Measurements from ENCODE around the gene GHSR. TPM values are rescaled to one million over a fixed set of nuclear protein-coding genes. Genes with fewer than 3 reads are reported as not detected.

Gene GHSR
- total and polyA plus RNA-seq, 2 of the 8 experiments (the other 6 are each of a cell fraction or from before 2014, with no cell fraction given): not detected

- Histone ChIP-seq H3K9ac (replicated peaks in 1 of 4; ENCODE audit: extremely low read depth in 1 of 4, low read depth in 3 of 4, low read length in 3 of 4) (no peak overlapping the region), H2BK15ac (ENCODE audit: low read length) (no peak overlapping the region), H4K20me1 (replicated peaks in 1 of 2; ENCODE audit: control insufficient read depth in 1 of 2, insufficient read depth in 2 of 2, low read length in 2 of 2) (peaks cover 1 to 17% of the 10 kb centered on the region in 2 experiments), H3K56ac (replicated peaks; ENCODE audit: insufficient read length, low read depth, low read length) (no peak overlapping the region), H3K23me2 (ENCODE audit: low read depth, low read length) (peaks cover 14% of the 10 kb centered on the region), H3K14ac (ENCODE audit: insufficient read length) (no peak overlapping the region), H2BK120ac (replicated peaks; ENCODE audit: low read depth, low read length) (no peak overlapping the region), H3K79me2 (ENCODE audit: control insufficient read depth in 1 of 2, insufficient read depth in 2 of 2, low read length in 2 of 2) (no peaks in the 10 kb centered on the region), H2BK12ac (ENCODE audit: low read depth, low read length) (no peak overlapping the region), H3K36me3 (ENCODE audit: control insufficient read depth in 2 of 4, insufficient read depth in 4 of 4, low read length in 3 of 4) (no peaks in the 10 kb centered on the region), H3K4me2 (ENCODE audit: insufficient read depth in 1 of 2, low read depth in 2 of 2, low read length in 2 of 2) (peak overlapping the region; percentile 78 to 94), H4K91ac (replicated peaks; ENCODE audit: insufficient read length, low read length) (no peak overlapping the region), H3K4me3 (ENCODE audit: extremely low read depth in 1 of 4, insufficient read depth in 2 of 4, low read depth in 3 of 4, low read length in 4 of 4) (peak overlapping the region; percentile 16 to 56 (median 34); a peak in 7 of 8 replicates), H2BK20ac (ENCODE audit: low read length) (no peak overlapping the region), H3K4me1 (replicated peaks in 1 of 4; ENCODE audit: control insufficient read depth in 3 of 4, insufficient read depth in 4 of 4, low read length in 3 of 4) (peaks cover 0 to 23% (median 9%) of the 10 kb centered on the region in 4 experiments; a peak in 5 of 7 replicates), H4K5ac (ENCODE audit: insufficient read length, low read depth, low read length) (no peak overlapping the region), H4K8ac (ENCODE audit: extremely low read depth, insufficient read depth, low read length) (no peak overlapping the region), H3K27me3 (replicated peaks in 1 of 4; ENCODE audit: control insufficient read depth in 3 of 4, extremely low read depth in 1 of 4, insufficient read depth in 3 of 4, low read length in 3 of 4) (peaks cover 28 to 54% (median 41%) of the 10 kb centered on the region in 4 experiments), H3K23ac (ENCODE audit: insufficient read length) (no peak overlapping the region), H3K9me3 (ENCODE audit: insufficient read depth in 2 of 2, low read depth in 1 of 2, low read length in 1 of 2) (no peaks in the 10 kb centered on the region; a peak in 1 of 4 replicates), H3K79me1 (ENCODE audit: low read depth, low read length) (no peaks in the 10 kb centered on the region), H3K18ac (ENCODE audit: extremely low read depth, low read length) (no peak overlapping the region), H2BK5ac (ENCODE audit: low read depth, low read length) (no peak overlapping the region), H3K27ac (ENCODE audit: low read depth, low read length) (no peak overlapping the region), H3K4ac (replicated peaks; ENCODE audit: insufficient read length, low read depth, low read length) (no peak overlapping the region), H2AFZ (ENCODE audit: low read length) (no peak overlapping the region), H2AK5ac (ENCODE audit: low read depth, low read length) (no peak overlapping the region)
- DNase-seq (ENCODE audit: low read depth in 1 of 2, low spot score in 2 of 2): peak in 1 of 2 experiments; percentile 64
- ChIA-PET POLR2A (ENCODE audit: partially characterized antibody) (no interaction called here), CTCF (ENCODE audit: partially characterized antibody) (interaction anchor here (0.8 to 2.7 kb wide), 7 partner anchors 10 to 225 kb away, joined by 3 to 10 read pairs (median 4); no protein-coding TSS in a partner anchor)
- TF ChIP-seq SIX5 (IDR thresholded peaks at IDR 0.05; ENCODE audit: low read depth, low read length) (no peak), SUZ12 (IDR thresholded peaks at IDR 0.05; ENCODE audit: low read length) (peak; percentile 65), EGR1 (IDR thresholded peaks at IDR 0.05; ENCODE audit: borderline replicate concordance, low read depth, low read length) (no peak), EZH2 (IDR thresholded peaks at IDR 0.05; ENCODE audit: low read depth, low read length, severe bottlenecking) (peak; percentile 72), CHD1 (IDR thresholded peaks at IDR 0.05; ENCODE audit: low read depth, low read length) (no peak), TAF1 (IDR thresholded peaks at IDR 0.05; ENCODE audit: low read depth, low read length) (no peak)
- 10% methylated on average over 39 of the region's 43 CpGs; no CpG with 5 or more reads in 1 of the 2 experiments for WGBS, 2 experiments (ENCODE audit: extremely low coverage in 1 of 2, insufficient coverage in 1 of 2, insufficient read length in 1 of 2, insufficient replicate concordance in 2 of 2, low coverage in 1 of 2, low lambda C conversion rate in 2 of 2, missing lambda C conversion rate in 1 of 2)
- no peak for FAIRE-seq
Observed at GRCh38 chr3:172448661-172449465, 607 bp upstream of the GHSR start.

Measured in H1 (cell line).